ENCODE results near the gene BCL11A. TPM values are rescaled to one million over a fixed set of nuclear protein-coding genes. Genes with fewer than 3 reads are reported as not detected.
A peak's percentile ranks its signal among the peaks of the same experiment; 100 is the strongest.

Gene BCL11A
- total and polyA plus RNA-seq, 2 of the 13 experiments (the other 11 are each of a cell fraction or from before 2014, with no cell fraction given), result not detected

DNA sequence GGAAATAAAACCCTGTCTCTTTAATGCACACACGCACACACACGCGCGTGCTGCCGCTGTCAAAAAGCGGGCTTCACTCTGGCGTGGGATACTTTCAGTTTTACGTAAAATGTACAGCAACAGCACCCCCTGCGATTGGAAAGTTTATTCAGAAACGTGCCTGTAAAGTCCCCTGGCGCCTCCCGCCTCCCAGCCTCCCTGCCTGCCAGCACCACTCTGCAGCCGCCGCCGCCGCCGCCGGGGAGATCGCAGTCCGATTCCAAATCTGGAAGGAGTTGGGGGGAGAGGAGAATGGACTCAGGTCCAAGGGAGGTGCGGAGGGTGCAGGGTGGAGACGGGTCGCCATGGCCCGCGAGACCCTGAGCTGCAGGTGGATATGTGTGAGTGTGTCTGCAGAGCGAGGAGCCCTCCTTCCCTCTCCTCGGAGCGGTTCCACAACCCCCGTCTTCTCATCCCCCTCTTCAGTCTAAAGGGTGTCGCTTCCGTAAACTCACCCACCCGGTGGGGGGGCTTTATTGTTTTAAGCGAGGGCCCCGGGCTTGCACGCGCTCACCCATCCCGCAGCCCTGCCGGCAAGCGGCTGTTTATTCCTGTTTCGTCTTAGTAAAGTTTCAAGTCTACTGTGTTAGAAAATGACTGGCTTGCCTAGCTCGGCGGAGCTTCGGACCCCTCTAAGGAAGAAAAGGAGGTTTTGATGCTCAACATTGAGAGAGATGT lies 1.8 kb upstream of the BCL11A start (continued):
- TF ChIP-seq SP140L (CRISPR knock-in tag; IDR thresholded peaks at IDR 0.05; ENCODE audit: borderline replicate concordance), result 0 out of 2 replicates have a peak, but pooled peaks have one; percentile 79
- TF ChIP-seq MIER3 (CRISPR knock-in tag; IDR thresholded peaks at IDR 0.05; ENCODE audit: borderline replicate concordance), result no peak
- 0 out of 2 replicates have a peak, but pooled peaks have one; percentile 10 for TF ChIP-seq GFI1 (CRISPR knock-in tag; IDR thresholded peaks at IDR 0.05; ENCODE audit: borderline replicate concordance)
- TF ChIP-seq, protein P1, sequence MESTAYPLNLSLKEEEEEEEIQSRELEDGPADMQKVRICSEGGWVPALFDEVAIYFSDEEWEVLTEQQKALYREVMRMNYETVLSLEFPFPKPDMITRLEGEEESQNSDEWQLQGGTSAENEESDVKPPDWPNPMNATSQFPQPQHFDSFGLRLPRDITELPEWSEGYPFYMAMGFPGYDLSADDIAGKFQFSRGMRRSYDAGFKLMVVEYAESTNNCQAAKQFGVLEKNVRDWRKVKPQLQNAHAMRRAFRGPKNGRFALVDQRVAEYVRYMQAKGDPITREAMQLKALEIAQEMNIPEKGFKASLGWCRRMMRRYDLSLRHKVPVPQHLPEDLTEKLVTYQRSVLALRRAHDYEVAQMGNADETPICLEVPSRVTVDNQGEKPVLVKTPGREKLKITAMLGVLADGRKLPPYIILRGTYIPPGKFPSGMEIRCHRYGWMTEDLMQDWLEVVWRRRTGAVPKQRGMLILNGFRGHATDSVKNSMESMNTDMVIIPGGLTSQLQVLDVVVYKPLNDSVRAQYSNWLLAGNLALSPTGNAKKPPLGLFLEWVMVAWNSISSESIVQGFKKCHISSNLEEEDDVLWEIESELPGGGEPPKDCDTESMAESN (CRISPR knock-in tag; conservative IDR thresholded peaks at IDR 0.05), result peak; percentile 59; the same call in 1 of the 2 replicates
- TF ChIP-seq U2AF1 (optimal IDR thresholded peaks at IDR 0.05; ENCODE audit: low read depth, low read length), result peak; percentile 23
- peak; percentile 89 for TF ChIP-seq NAIF1 (CRISPR knock-in tag; IDR thresholded peaks at IDR 0.05; ENCODE audit: borderline replicate concordance)
- no peak for TF ChIP-seq ZNF790 (CRISPR knock-in tag; IDR thresholded peaks at IDR 0.05; ENCODE audit: borderline replicate concordance)
- TF ChIP-seq KDM2A (CRISPR knock-in tag; IDR thresholded peaks at IDR 0.05; ENCODE audit: borderline replicate concordance, low read depth), result peak; percentile 42; the same call in 1 of the 2 replicates
- TF ChIP-seq ZFP41 (CRISPR knock-in tag; IDR thresholded peaks at IDR 0.05; ENCODE audit: borderline replicate concordance), result no peak
- TF ChIP-seq ZNF260 (CRISPR knock-in tag; IDR thresholded peaks at IDR 0.05; ENCODE audit: borderline replicate concordance, low read depth), result no peak
- TF ChIP-seq, protein P2, sequence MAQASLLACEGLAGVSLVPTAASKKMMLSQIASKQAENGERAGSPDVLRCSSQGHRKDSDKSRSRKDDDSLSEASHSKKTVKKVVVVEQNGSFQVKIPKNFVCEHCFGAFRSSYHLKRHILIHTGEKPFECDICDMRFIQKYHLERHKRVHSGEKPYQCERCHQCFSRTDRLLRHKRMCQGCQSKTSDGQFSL (CRISPR knock-in tag; IDR thresholded peaks at IDR 0.05), result no peak
- TF ChIP-seq SNAPC4 (CRISPR knock-in tag; IDR thresholded peaks at IDR 0.05), result no peak
- no peak for TF ChIP-seq ZNF10 (CRISPR knock-in tag; IDR thresholded peaks at IDR 0.05; ENCODE audit: borderline replicate concordance, low read depth)
- peak; percentile 82; the same call in 1 of the 2 replicates for TF ChIP-seq NR0B2 (CRISPR knock-in tag; IDR thresholded peaks at IDR 0.05)
- peak; percentile 21; the same call in 1 of the 2 replicates for TF ChIP-seq SMC3 (IDR thresholded peaks at IDR 0.05; ENCODE audit: low read length)
- TF ChIP-seq AGO1 (IDR thresholded peaks at IDR 0.05; ENCODE audit: low read depth, low read length, poor library complexity, severe bottlenecking), result peak; percentile 27
- TF ChIP-seq STAG1 (CRISPR knock-in tag; IDR thresholded peaks at IDR 0.05), result peak; percentile 65
- TF ChIP-seq HOXA9 (CRISPR knock-in tag; IDR thresholded peaks at IDR 0.05; ENCODE audit: borderline replicate concordance), result no peak
- no peak for TF ChIP-seq BORCS8-MEF2B (CRISPR knock-in tag; IDR thresholded peaks at IDR 0.05)
- no peak for TF ChIP-seq FOXC1 (CRISPR knock-in tag; IDR thresholded peaks at IDR 0.05; ENCODE audit: borderline replicate concordance)
- TF ChIP-seq POGZ (CRISPR knock-in tag; IDR thresholded peaks at IDR 0.05), result no peak
- peak; percentile 23; the same call in 1 of the 2 replicates for TF ChIP-seq RAD21 (CRISPR knock-in tag; IDR thresholded peaks at IDR 0.05)

Measured in HepG2 (cell line).